Colonic mucosa (tissue), 4 donors: ENCODE data around the gene VAT1L. TPM values are rescaled to one million over a fixed set of nuclear protein-coding genes. Genes with fewer than 3 reads are reported as not detected.

Experiments
- DNase-seq: peaks from one replicate; pipeline ENCODE4 v3.0.0-alpha.2; 2020
- H3K27ac ChIP-seq: fragments of 200-600 bp; one replicate; pipeline ENCODE4 v1.8.0; 2021
- H3K27me3 ChIP-seq: fragments of 200-600 bp; one replicate; pipeline ENCODE4 v1.8.0; 2021
- H3K36me3 ChIP-seq: fragments of 200-600 bp; one replicate; pipeline ENCODE4 v1.8.0; 2021
- H3K4me1 ChIP-seq: fragments of 200-600 bp; one replicate; pipeline ENCODE4 v1.8.0; 2021; ENCODE audit warnings: mild to moderate bottlenecking
- H3K4me3 ChIP-seq: fragments of 200-600 bp; one replicate; pipeline ENCODE4 v1.8.0; 2021
- H3K9ac ChIP-seq, 2 donors: one replicate each; pipeline ENCODE4 v1.7.0; 2013; ENCODE audit warnings: control low read depth in 2 of 2, low read depth in 2 of 2, low read length in 2 of 2
- H3K9me3 ChIP-seq: fragments of 200-600 bp; one replicate; pipeline ENCODE4 v1.8.0; 2021
- intact Hi-C: fragments of 100-400 bp; cut with DNase I; formaldehyde crosslinking; loops from one replicate; pipeline ENCODE4 v1.14.1; 2022
- total RNA-seq, 2 donors: library from RNA; stranded (reverse); fragmentation: NEBNext Ultra II Directional in 1 of 2; extraction: Animal tissue kit (Norgen Biotek cat#: 25700) in 1 of 2; gene quantifications; one replicate each; pipeline ENCODE4 v1.2.1, GENCODE V29; 2021
- TF ChIP-seq, protein P1 (sequence below): fragments of 200-600 bp; IDR thresholded peaks from one replicate; pipeline ENCODE4 v1.8.0; 2022; ENCODE audit warnings: antibody characterized with exemption, mild to moderate bottlenecking
- donor health status: healthy.
- donor health status: DM: no; HTN: no; CAD: no.
- donor health status: DM: no; HTN: no; CAD: no.

Gene VAT1L
- total RNA-seq, 2 donors from 2014 or later: 1.4 to 3.3 TPM

DNA sequence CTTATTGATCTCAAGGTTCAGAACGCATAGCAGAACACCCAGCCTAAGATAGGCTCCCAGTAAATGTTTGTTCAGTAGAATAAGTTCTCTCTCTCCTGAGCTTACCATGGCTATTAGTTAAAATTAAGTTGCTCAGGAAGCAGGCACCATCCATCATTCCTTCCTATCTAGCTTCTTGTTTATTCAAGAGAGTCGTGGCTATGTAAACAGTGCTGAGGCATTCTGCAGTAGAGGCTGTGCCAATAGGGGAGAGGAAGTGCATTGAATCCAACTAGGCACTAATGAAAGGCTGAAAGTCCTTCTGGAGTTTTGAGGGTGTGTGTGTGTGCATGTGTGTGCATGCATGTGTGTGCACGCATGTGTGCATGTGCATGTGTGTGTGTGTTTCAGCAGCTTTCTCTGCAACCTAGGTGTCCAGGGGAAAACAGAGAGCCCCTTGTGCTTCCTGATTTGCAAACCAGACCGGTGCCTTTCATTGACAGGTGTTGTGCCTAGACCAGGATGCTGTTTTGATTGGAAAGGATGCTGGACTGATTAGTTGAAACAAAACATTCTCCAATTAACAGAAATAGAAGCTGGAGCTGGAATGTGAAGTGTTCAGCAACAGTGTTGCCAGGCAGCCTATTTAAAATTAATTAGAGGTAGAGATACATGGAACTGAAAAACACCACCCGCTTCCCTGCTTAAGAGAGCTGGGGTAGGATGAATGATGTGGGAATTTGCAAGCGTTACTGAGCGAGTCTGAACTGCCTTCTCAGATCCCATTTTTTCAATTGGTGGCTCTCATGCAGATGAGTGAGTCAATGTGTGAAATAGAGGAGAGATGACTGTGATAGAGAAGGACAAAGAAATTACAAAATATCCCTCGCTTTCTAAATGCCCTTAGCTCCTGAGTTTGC, 130.7 kb downstream of the VAT1L start:
- no peak for DNase-seq

DNA sequence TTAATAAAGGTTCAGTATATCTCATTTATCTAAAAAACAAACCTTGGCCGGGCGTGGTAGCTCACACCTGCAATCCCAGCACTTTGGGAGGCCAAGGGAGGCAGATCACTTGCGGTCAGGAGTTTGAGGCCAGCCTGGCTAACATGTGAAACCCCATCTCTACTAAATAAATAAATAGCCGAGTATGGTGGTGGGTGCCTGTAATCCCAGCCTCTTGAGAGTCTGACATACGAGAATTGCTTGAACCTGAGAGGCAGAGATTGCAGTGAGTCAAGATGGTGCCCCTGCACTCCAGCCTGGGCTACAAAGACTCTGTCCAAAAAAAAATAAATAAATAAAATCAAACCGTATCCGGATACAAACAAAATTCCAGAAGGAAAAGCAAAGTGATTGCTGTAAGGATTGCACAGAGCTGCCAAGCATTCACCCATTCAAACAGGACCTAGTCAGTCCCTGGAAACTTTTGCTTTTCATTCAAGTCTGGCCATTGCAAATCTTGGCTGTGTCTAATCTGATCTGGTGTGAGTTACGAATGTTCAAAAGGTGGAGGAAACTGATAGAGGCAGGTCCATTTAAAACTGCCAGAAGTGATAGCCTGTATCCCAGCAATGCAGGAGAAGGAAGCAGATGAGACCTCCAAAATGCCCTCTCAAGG, 131.5 kb downstream of the VAT1L start:
- no peaks in the 10 kb centered on the region for H3K27me3 ChIP-seq
- H3K4me3 ChIP-seq: no peak overlapping the region
- intact Hi-C loops: no loop called here
- no peak overlapping the region for H3K27ac ChIP-seq
- no peak for DNase-seq
- no peaks in the 10 kb centered on the region for H3K36me3 ChIP-seq
- TF ChIP-seq, protein P1, sequence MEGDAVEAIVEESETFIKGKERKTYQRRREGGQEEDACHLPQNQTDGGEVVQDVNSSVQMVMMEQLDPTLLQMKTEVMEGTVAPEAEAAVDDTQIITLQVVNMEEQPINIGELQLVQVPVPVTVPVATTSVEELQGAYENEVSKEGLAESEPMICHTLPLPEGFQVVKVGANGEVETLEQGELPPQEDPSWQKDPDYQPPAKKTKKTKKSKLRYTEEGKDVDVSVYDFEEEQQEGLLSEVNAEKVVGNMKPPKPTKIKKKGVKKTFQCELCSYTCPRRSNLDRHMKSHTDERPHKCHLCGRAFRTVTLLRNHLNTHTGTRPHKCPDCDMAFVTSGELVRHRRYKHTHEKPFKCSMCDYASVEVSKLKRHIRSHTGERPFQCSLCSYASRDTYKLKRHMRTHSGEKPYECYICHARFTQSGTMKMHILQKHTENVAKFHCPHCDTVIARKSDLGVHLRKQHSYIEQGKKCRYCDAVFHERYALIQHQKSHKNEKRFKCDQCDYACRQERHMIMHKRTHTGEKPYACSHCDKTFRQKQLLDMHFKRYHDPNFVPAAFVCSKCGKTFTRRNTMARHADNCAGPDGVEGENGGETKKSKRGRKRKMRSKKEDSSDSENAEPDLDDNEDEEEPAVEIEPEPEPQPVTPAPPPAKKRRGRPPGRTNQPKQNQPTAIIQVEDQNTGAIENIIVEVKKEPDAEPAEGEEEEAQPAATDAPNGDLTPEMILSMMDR: no peak
- no peak overlapping the region for H3K9ac ChIP-seq
- H3K9me3 ChIP-seq: no peaks in the 10 kb centered on the region
- no peaks in the 10 kb centered on the region for H3K4me1 ChIP-seq

More for the DNA sequence above, 130.7 kb downstream of the VAT1L start:
- H3K9me3 ChIP-seq: no peaks in the 10 kb centered on the region
- H3K4me1 ChIP-seq: no peaks in the 10 kb centered on the region
- H3K4me3 ChIP-seq: no peak overlapping the region
- H3K36me3 ChIP-seq: no peaks in the 10 kb centered on the region
- intact Hi-C loops: no loop called here
- TF ChIP-seq, protein P1: no peak
- H3K27me3 ChIP-seq: no peaks in the 10 kb centered on the region
- no peak overlapping the region for H3K9ac ChIP-seq
- no peak overlapping the region for H3K27ac ChIP-seq

DNA sequence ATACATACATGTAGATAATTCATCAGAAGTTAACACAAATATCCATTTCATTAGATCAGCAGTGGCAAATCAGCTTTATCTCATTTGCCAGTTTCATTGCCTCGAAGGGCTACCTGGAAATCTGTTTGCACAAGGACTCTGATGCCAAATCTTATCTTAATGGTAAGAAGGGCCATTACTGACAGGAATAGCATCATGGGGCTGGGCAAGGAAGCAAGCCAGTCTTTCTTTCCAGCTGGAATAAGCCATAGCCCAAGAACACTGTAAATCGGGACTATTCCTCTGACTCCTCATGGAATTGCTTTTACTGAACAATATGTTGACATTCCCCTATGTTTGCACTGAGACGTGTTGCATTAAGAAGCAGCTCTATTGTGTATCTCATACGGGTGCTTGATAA, 132.6 kb downstream of the VAT1L start:
- no peak for DNase-seq
- H3K4me1 ChIP-seq: no peaks in the 10 kb centered on the region
- no peak overlapping the region for H3K4me3 ChIP-seq
- no peaks in the 10 kb centered on the region for H3K36me3 ChIP-seq
- H3K27me3 ChIP-seq: no peaks in the 10 kb centered on the region
- intact Hi-C loops: no loop called here
- H3K9me3 ChIP-seq: no peaks in the 10 kb centered on the region
- TF ChIP-seq, protein P1: no peak
- no peak overlapping the region for H3K9ac ChIP-seq
- H3K27ac ChIP-seq: no peak overlapping the region

DNA sequence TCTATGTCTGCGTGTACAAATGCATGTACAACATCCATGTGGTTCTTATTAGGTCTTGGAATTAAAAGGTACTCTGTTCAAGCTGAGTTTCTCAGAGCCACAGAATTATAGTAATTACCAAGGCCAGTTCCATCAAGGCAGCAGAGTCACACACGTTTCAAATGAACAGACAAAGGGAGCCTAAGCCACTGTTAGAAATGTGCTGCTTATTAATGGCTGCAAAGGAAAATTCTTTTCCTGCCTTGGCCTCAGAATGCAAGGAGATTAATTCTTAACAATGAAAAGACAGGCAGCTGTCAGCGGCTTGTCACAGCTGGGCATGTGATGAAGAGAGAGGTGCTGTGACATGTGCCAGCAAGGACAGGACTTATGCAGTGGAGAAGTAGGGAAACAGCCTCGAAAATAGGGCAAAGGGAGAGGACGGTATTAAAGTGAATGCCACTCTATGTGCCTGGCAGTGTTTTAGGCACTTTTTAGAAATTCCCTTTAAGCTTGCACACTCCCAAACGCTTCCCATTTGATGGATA, 133.9 kb downstream of the VAT1L start:
- Histone ChIP-seq H3K9me3 (no peaks in the 10 kb centered on the region), H3K9ac (no peak overlapping the region), H3K27ac (no peak overlapping the region), H3K4me1 (no peaks in the 10 kb centered on the region), H3K4me3 (no peak overlapping the region), H3K27me3 (no peaks in the 10 kb centered on the region), H3K36me3 (no peaks in the 10 kb centered on the region)
- intact Hi-C loops: no loop called here
- DNase-seq: no peak
- TF ChIP-seq, protein P1: no peak

DNA sequence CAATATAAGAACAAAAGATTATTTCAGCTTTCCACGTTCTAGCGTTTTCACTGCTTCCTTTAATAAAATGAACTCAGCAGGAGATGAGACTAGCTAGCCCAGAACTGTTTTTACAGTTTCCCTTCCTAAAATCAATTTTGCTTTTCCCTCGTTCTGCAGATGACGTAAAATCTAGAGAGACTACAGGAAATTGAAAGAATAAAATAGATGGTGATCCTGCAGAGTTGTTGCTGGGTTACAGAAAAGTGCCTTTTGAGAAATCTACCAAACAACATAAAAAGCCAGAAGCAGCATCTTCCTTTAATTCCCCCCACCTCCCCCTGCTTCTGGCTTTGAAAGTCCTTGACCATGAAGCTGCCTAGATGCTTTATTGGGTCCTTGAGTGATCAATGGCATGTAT, 137.2 kb downstream of the VAT1L start:
- Histone ChIP-seq H3K9ac (no peak overlapping the region), H3K36me3 (no peaks in the 10 kb centered on the region), H3K27me3 (no peaks in the 10 kb centered on the region), H3K27ac (no peak overlapping the region), H3K9me3 (no peaks in the 10 kb centered on the region), H3K4me3 (no peak overlapping the region), H3K4me1 (no peaks in the 10 kb centered on the region)
- intact Hi-C loops: no loop called here
- TF ChIP-seq, protein P1: no peak
- DNase-seq: no peak
